Thoracic aorta (tissue), 2 donors: ENCODE results near the gene KNOP1. TPM values are rescaled to one million over a fixed set of nuclear protein-coding genes. Genes with fewer than 3 reads are reported as not detected.

Source experiments
- ATAC-seq: fragments of 150-250 bp; one replicate; pipeline ENCODE4 v1.8.0; 2017; ENCODE audit warnings: low read depth; ENCODE audit not compliant: insufficient number of reproducible peaks, low FRiP score
- DNase-seq: peaks from one replicate; pipeline ENCODE4 v3.0.0-alpha.2; 2020; ENCODE audit warnings: low spot score
- H3K27ac ChIP-seq, 2 donors: fragments of 200-600 bp; sonication (generic); 1 replicate in 1 of 2; 2 replicates in 1 of 2; pipeline ENCODE4 v1.5.1; 2016; ENCODE audit warnings: mild to moderate bottlenecking in 2 of 2, moderate library complexity in 2 of 2
- H3K27me3 ChIP-seq: fragments of 200-600 bp; sonication (generic); replicated peaks from 2 replicates; pipeline ENCODE4 v1.6.0; 2016; ENCODE audit warnings: mild to moderate bottlenecking; ENCODE audit not compliant: insufficient read depth
- H3K36me3 ChIP-seq: fragments of 200-600 bp; sonication (generic); one replicate; pipeline ENCODE4 v1.5.1; 2016
- H3K4me1 ChIP-seq, 2 donors: fragments of 200-600 bp; sonication (generic); 1 replicate in 1 of 2; 2 replicates in 1 of 2; pipeline versions ENCODE4 v1.5.1 to v1.6.0; 2016; ENCODE audit warnings: low read depth in 2 of 2, mild to moderate bottlenecking in 1 of 2; ENCODE audit not compliant: control insufficient read depth in 1 of 2
- H3K4me3 ChIP-seq: fragments of 200-600 bp; sonication (generic); 2 replicates; pipeline ENCODE4 v1.5.1; 2016; ENCODE audit warnings: mild to moderate bottlenecking
- H3K9me3 ChIP-seq: fragments of 200-600 bp; sonication (generic); 2 replicates; pipeline ENCODE4 v1.5.1; 2016
- total RNA-seq, 2 donors: library from RNA; depleted of rRNA; stranded (reverse); fragments of >200 nt; gene quantifications; one replicate each; pipeline versions ENCODE4 v1.1.0 to v1.2.3, GENCODE V29; 2016
- TF ChIP-seq, protein P1 (sequence below): fragments of 200-600 bp; sonication (generic); IDR thresholded peaks from one replicate; pipeline ENCODE4 v1.5.1; 2019; ENCODE audit warnings: antibody characterized with exemption

The KNOP1 gene
- total RNA-seq, 2 donors from 2014 or later, result 6.5 to 10.6 TPM

DNA sequence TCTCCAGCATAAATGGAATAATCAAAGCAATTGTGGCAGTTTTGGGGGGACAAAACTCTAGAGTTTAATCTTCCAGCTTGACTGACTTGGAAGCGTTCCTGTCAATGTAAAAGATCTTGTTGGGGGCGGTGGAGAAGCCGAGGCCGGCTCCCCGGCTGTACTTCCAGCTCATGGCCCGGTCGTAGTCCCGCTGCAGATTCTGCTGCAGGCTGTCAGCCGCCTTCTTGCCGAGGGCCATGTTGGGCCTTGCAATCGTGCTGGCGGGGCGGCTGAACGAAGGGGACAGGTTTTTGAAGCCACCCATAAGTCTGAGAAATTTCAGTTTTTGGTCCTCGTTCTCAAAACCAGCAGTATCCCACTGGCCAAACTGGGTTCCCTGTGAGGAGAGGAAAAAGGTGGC lies 11.2 kb downstream of the KNOP1 start:
- Histone ChIP-seq H3K27ac (no peak overlapping the region), H3K4me3 (no peak overlapping the region), H3K27me3 (no peaks in the 10 kb centered on the region), H3K36me3 (peaks cover 21% of the 10 kb centered on the region), H3K9me3 (no peaks in the 10 kb centered on the region), H3K4me1 (no peaks in the 10 kb centered on the region)
- DNase-seq (no peak), ATAC-seq (no peak)
- TF ChIP-seq, protein P1, sequence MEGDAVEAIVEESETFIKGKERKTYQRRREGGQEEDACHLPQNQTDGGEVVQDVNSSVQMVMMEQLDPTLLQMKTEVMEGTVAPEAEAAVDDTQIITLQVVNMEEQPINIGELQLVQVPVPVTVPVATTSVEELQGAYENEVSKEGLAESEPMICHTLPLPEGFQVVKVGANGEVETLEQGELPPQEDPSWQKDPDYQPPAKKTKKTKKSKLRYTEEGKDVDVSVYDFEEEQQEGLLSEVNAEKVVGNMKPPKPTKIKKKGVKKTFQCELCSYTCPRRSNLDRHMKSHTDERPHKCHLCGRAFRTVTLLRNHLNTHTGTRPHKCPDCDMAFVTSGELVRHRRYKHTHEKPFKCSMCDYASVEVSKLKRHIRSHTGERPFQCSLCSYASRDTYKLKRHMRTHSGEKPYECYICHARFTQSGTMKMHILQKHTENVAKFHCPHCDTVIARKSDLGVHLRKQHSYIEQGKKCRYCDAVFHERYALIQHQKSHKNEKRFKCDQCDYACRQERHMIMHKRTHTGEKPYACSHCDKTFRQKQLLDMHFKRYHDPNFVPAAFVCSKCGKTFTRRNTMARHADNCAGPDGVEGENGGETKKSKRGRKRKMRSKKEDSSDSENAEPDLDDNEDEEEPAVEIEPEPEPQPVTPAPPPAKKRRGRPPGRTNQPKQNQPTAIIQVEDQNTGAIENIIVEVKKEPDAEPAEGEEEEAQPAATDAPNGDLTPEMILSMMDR, result no peak

DNA sequence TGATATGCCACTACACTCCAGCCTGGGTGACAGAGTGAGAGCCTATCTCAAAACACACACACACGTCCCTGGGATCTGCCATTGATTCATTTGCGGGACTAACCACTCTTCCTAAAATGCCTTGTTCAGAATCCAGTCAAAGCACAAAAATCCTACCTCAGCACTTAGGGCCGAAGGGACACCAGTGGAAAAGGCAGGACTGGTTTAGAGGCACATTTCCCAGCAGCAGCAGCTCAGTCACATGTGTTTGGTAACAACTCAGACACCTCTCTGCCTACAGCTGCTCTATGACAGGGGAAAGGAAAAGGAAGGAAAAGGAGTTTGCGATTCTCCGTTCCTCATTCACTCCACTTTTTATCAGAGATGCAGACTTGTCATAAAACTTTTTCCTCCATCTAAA lies 12.2 kb downstream of the KNOP1 start:
- DNase-seq (no peak), ATAC-seq (no peak)
- Histone ChIP-seq H3K27me3 (no peaks in the 10 kb centered on the region), H3K27ac (no peak overlapping the region), H3K9me3 (no peaks in the 10 kb centered on the region), H3K4me3 (no peak overlapping the region), H3K36me3 (peaks cover 27% of the 10 kb centered on the region), H3K4me1 (no peaks in the 10 kb centered on the region)
- TF ChIP-seq, protein P1, result no peak

DNA sequence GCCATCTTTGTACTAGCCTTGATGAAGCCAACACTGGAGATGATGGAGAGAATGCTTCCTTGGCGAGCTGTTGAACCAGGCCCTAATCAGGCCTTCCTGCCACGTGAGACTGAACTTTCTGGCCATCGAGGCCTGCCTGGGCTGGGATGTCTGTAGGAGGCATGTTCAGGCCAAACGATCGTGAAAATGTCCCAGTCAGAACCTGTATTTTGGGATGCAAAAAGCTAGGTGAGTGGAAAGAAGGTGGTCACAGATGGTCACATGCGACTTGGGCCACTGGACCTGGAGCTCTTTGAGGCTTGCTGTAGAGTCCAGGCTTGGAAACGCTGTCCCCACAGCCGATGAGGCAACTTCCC lies 12.9 kb downstream of the KNOP1 start:
- Histone ChIP-seq H3K27me3 (no peaks in the 10 kb centered on the region), H3K27ac (peak overlapping the region in 1 of 2 donors; percentile 7), H3K36me3 (peaks cover 23% of the 10 kb centered on the region), H3K9me3 (no peaks in the 10 kb centered on the region), H3K4me1 (peaks cover 0 to 7% of the 10 kb centered on the region in 2 donors), H3K4me3 (no peak overlapping the region)
- TF ChIP-seq, protein P1, result no peak
- ATAC-seq (no peak), DNase-seq (no peak)

DNA sequence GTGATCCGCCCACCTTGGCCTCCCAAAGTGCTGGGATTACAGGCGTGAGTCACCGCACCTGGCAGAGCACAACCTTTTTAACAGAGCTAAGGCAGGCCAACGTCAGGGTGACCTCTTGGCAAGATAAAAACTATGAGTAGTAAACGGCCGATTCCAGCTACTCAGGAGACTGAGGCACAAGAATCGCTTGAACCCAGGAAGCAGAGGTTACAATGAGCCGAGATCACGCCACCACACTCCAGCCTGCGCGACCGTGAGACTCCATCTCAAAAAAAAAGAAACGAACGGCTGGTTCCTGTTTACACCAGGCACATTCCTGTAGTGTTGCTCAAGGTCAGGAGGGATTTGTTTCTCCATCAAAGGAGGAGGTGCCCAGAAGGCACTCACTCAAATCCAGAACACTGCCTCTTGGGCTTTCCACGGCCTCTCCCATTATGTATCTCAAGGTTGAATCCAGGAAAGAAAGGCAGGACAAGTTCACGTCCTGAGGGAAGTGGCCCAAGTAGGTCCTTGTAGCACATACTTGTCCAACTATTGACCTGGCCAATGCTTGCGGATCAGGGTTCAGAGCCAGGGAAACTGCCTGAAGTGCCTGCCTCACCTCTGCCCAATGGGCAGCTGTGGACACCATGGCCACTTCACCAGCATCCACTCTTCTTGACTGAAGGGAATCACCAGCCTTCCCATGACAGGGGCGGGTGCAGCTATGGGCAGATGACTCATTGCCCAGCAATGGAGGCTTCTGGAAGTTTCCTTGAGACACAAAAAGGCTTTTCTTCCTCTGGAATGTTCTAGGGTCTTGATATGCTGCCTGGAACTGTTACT lies 13.5 kb downstream of the KNOP1 start:
- peak overlapping the region in 1 of 2 donors; percentile 7 for H3K27ac ChIP-seq
- peaks cover 0 to 9% of the 10 kb centered on the region in 2 donors for H3K4me1 ChIP-seq
- TF ChIP-seq, protein P1, result no peak
- peaks cover 17% of the 10 kb centered on the region for H3K36me3 ChIP-seq
- H3K4me3 ChIP-seq, result no peak overlapping the region
- ATAC-seq (no peak), DNase-seq (no peak)
- no peaks in the 10 kb centered on the region for H3K27me3 ChIP-seq
- no peaks in the 10 kb centered on the region for H3K9me3 ChIP-seq

DNA sequence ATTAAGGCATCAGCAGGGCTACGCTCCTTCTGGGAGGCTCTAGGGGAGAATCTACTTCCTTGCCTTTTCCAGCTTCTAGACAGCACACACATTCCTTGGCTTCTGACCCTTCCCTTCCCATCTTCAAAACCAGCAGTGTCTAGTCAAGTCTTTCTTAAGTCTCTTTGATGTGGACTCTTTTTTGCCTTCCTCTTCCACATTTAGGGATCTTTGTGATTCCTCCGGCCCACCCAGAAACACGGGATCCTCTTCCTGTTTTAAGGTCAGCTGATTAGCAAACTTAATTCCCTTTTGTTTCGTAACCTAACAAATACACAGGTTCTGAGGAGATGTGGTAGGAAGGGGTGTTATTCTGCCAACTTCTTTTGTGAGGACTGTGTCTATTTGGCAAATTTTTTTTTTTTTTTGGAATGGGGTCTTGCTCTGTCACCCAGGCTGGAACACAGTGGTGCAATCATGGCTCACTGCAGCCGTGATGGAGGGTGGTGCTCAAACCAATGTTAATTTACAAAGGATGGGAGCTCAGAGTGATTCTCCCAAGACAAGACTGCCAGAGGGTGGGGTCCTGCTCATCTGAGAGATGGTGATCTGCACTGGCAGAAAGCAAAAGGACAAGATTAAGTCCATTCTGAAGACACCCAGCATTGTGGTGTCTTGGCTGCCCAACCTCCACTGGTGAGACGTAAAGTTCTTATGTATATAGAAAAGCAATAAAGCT lies 14.7 kb downstream of the KNOP1 start:
- H3K27ac ChIP-seq, result no peak overlapping the region
- peaks cover 12% of the 10 kb centered on the region for H3K36me3 ChIP-seq
- no peaks in the 10 kb centered on the region for H3K9me3 ChIP-seq
- ATAC-seq, result no peak
- H3K4me1 ChIP-seq, result peaks cover 0 to 9% of the 10 kb centered on the region in 2 donors
- H3K27me3 ChIP-seq, result no peaks in the 10 kb centered on the region
- no peak overlapping the region for H3K4me3 ChIP-seq
- TF ChIP-seq, protein P1, result no peak
- no peak for DNase-seq
